GM12878 (cell line): ENCODE data around the gene KMT2B.

ENCODE experiments used
- CTCF ChIP-seq, 3 experiments: IDR thresholded peaks in 2 of 3; conservative IDR thresholded peaks in 1 of 3; 2 replicates each; pipeline ENCODE4 v1.5.1; 2011; ENCODE audit warnings: low read depth in 3 of 3, low read length in 3 of 3, mild to moderate bottlenecking in 3 of 3, control low read depth in 2 of 3, moderate library complexity in 2 of 3, inconsistent platforms in 1 of 3, mixed read lengths in 1 of 3; ENCODE audit not compliant: control insufficient read depth in 2 of 3, insufficient read depth in 1 of 3; ENCODE audit errors: extremely low read depth in 1 of 3
- EGR1 ChIP-seq, 2 experiments: IDR thresholded peaks; 1 replicate in 1 of 2; 2 replicates in 1 of 2; pipeline ENCODE4 v1.6.1; 2011 to 2012; ENCODE audit warnings: low read depth in 2 of 2, low read length in 2 of 2, borderline replicate concordance in 1 of 2, mild to moderate bottlenecking in 1 of 2, moderate library complexity in 1 of 2
- JUND ChIP-seq: IDR thresholded peaks from 2 replicates; pipeline ENCODE4 v1.6.1; 2012; ENCODE audit warnings: low read depth, mild to moderate bottlenecking, low read length, improper control_type of control experiment, moderate library complexity
- PBX3 ChIP-seq: IDR thresholded peaks from 2 replicates; pipeline ENCODE4 v1.6.1; 2011; ENCODE audit warnings: mild to moderate bottlenecking, low read depth, low read length, moderate library complexity; ENCODE audit not compliant: insufficient replicate concordance
- POLR2A ChIP-seq: IDR thresholded peaks from 2 replicates; pipeline ENCODE4 v1.6.1; 2011; ENCODE audit warnings: low read depth, mild to moderate bottlenecking, low read length
- SRF ChIP-seq, 2 experiments: IDR thresholded peaks; 2 replicates each; pipeline ENCODE4 v1.6.1; 2011; ENCODE audit warnings: low read depth in 2 of 2, low read length in 2 of 2, mild to moderate bottlenecking in 1 of 2, moderate library complexity in 1 of 2

- TF ChIP-seq EGR1 (IDR thresholded peaks at IDR 0.05; ENCODE audit: borderline replicate concordance in 1 of 2, low read depth in 2 of 2, low read length in 2 of 2), result no peak
- no peak for TF ChIP-seq CTCF (IDR thresholded peaks at IDR 0.05 in 2 of 3, conservative IDR thresholded peaks at IDR 0.05 in 1 of 3; ENCODE audit: control insufficient read depth in 2 of 3, extremely low read depth in 1 of 3, insufficient read depth in 1 of 3, low read depth in 3 of 3, low read length in 3 of 3)
- peak; percentile 22; the same call in 1 of the 2 replicates for TF ChIP-seq POLR2A
- TF ChIP-seq PBX3, result no peak
- TF ChIP-seq SRF (IDR thresholded peaks at IDR 0.05; ENCODE audit: low read depth in 2 of 2, low read length in 2 of 2), result no peak
- no peak for TF ChIP-seq JUND
Observed at GRCh38 chr19:35727956-35728706, 10.3 kb downstream of the KMT2B start.
